K562 (cell line): ENCODE data around the gene DNA2.

Experiments
- IRF2 ChIP-seq: sonication (generic); formaldehyde crosslinking; IDR thresholded peaks from 2 replicates; pipeline ENCODE4 v1.8.1; 2022; ENCODE audit warnings: mild to moderate bottlenecking, missing genetic modification reagents
- JUNB ChIP-seq: fragments of 450-650 bp; formaldehyde crosslinking; conservative IDR thresholded peaks from 2 replicates; pipeline ENCODE4 v1.4.0; 2020; ENCODE audit warnings: mild to moderate bottlenecking
- POLR2A ChIP-seq: fragments of 450-650 bp; conservative IDR thresholded peaks from 2 replicates; pipeline ENCODE4 v1.6.1; 2016
- POLR2G ChIP-seq: fragments of 200-400 bp; formaldehyde crosslinking; IDR thresholded peaks from 2 replicates; pipeline ENCODE4 v1.6.1; 2017; ENCODE audit warnings: low read depth, mild to moderate bottlenecking, antibody characterized with exemption, low read length, moderate library complexity

DNA sequence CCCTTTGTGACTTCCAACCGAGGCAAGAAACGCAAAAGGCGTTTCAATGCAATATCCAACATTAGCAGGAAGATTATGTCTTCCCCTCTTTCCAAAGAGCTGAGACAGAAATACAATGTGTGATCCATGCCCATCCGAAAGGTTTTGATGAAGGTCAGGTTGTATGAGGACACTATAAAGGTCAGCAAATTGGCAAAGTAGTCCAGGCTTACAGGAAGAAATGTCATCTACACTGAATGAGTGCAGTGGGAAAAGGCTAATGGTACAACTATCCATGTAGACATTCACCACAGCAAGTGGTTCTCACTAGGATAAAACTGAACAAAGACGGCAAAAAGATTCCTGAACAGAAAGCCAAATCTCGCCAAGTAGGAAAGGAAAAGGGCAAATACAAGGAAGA, 27.8 kb upstream of the DNA2 start:
- TF ChIP-seq POLR2A (no peak), JUNB (CRISPR knock-in tag) (no peak), POLR2G (no peak), IRF2 (CRISPR knock-in tag) (no peak)
